Brain microvascular endothelial cell (primary cell): ENCODE data around the gene KCNMB2.
"Not testable (repeated sequence)": the region's sequence is repeated elsewhere in the genome, so short reads cannot be mapped to it uniquely, and the experiment has no call there.

Experiments
- DNase-seq: peaks from one replicate; pipeline ENCODE4 v3.0.0-alpha.2; 2020
- H3K27ac ChIP-seq: fragments of 250-450 bp; sonication (Bioruptor Pico); 2 replicates; pipeline ENCODE4 v1.5.1; 2020; ENCODE audit warnings: mild to moderate bottlenecking, moderate library complexity
- H3K27me3 ChIP-seq: fragments of 250-450 bp; sonication (Bioruptor Pico); replicated peaks from 2 replicates; pipeline ENCODE4 v1.5.1; 2020; ENCODE audit warnings: mild to moderate bottlenecking
- H3K36me3 ChIP-seq: fragments of 250-450 bp; sonication (Bioruptor Pico); replicated peaks from 2 replicates; pipeline ENCODE4 v1.5.1; 2020; ENCODE audit warnings: mild to moderate bottlenecking
- H3K4me3 ChIP-seq: 2 replicates; pipeline ENCODE4 v1.5.1; 2011; ENCODE audit warnings: low read depth, mild to moderate bottlenecking, control low read depth, low read length, moderate library complexity
- in situ Hi-C: cut with HindIII; loops from 2 replicates; pipeline ENCODE4 v1.10.0; 2017; ENCODE audit warnings: low sequenced_read_pairs, low pct_ligation_motif_present
- TF ChIP-seq, protein P1 (sequence below): IDR thresholded peaks from 2 replicates; pipeline ENCODE4 v1.5.1; 2011; ENCODE audit warnings: low read depth, mild to moderate bottlenecking, moderate library complexity, low read length, control low read depth, inconsistent platforms; ENCODE audit errors: missing control alignments

Gene KCNMB2

DNA sequence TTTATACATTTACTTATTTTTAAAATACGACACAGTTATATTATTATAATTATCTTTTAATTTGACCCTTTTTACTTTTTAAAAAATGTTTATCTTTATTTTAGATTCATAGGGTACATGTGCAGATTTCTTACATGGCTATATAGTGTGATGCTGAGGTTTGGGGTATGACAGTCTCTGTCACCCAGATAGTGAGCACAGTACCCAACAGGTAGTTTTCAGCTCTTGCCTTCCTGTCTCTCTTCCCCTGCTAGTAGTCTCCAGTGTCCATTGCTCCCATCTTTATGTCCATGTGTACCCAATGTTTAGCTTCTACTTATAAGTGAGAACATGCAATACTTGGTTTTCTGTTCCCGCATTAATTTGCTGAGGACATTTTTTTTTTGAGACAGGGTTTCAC is 21.8 kb upstream of the KCNMB2 start:
- in situ Hi-C loops = no loop called here
- Histone ChIP-seq H3K27me3 (no peaks in the 10 kb centered on the region), H3K27ac (no peak overlapping the region), H3K4me3 (no peak overlapping the region), H3K36me3 (no peaks in the 10 kb centered on the region)
- DNase-seq = no peak
- TF ChIP-seq, protein P1, sequence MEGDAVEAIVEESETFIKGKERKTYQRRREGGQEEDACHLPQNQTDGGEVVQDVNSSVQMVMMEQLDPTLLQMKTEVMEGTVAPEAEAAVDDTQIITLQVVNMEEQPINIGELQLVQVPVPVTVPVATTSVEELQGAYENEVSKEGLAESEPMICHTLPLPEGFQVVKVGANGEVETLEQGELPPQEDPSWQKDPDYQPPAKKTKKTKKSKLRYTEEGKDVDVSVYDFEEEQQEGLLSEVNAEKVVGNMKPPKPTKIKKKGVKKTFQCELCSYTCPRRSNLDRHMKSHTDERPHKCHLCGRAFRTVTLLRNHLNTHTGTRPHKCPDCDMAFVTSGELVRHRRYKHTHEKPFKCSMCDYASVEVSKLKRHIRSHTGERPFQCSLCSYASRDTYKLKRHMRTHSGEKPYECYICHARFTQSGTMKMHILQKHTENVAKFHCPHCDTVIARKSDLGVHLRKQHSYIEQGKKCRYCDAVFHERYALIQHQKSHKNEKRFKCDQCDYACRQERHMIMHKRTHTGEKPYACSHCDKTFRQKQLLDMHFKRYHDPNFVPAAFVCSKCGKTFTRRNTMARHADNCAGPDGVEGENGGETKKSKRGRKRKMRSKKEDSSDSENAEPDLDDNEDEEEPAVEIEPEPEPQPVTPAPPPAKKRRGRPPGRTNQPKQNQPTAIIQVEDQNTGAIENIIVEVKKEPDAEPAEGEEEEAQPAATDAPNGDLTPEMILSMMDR = no peak

DNA sequence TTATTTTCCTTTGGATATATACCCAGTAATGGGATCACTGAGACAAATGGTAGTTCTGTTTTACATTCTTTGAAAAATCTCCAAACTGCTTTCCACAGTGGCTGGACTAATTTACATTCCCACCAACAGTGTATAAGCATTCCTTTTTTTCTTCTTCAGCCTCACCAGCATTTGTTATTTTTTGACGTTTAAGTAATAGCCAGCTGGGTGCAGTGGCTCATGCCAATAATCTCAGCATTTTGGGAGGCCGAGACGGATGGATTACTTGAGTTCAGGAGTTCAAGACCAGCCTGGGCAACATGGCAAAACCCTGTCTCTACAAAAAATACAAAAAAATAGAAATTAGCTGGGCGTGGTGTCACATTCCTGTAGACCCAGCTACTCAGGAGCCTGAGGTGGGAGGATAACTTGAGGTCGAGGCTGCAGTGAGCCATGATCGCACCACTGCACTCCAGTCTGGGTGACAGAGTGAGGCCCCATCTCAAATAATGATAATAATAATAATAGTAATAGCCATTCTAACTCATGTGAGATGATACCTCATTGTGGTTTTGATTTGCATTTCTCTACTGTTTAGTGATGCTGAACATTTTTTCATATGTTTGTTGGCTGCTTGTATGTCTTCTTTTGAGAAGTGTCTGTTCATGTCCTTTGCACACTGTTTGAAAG is 21.0 kb upstream of the KCNMB2 start:
- in situ Hi-C loops, H3K27me3 ChIP-seq, H3K4me3 ChIP-seq, H3K27ac ChIP-seq, H3K36me3 ChIP-seq, DNase-seq: not testable (repeated sequence)

DNA sequence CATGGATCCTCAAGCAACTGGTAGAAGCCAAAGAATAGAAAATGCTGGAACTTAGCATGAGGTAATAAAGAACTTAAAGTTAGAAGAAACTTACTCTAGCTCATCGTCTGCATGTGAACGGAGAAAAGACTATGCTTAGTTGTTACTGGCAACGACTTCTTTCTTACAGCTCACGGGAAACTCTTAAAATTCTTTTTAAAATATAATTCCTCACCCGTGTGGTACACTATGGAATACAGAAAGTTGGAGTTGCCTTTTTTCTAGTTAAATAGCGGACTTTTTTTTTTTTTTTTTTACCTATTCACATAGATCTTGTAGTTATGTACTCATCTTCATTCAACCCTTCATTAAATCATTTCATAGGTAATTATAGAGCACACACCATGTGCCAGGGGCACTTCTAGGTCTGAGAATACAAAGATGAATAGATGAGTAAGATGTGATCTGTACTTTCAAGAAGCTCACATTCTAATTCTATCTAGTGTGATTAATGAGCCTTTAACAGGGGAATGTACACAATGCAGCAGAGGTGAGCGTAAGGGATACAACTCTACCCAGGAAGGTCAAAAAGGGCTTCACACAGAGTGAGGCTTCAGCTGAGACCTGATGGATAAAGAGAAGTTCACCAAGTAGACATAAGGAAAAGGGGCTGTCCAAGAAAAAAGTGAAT is 18.4 kb upstream of the KCNMB2 start:
- no peak for DNase-seq
- in situ Hi-C loops = no loop called here
- TF ChIP-seq, protein P1 = no peak
- Histone ChIP-seq H3K27me3 (no peaks in the 10 kb centered on the region), H3K36me3 (no peaks in the 10 kb centered on the region), H3K4me3 (no peak overlapping the region), H3K27ac (no peak overlapping the region)

DNA sequence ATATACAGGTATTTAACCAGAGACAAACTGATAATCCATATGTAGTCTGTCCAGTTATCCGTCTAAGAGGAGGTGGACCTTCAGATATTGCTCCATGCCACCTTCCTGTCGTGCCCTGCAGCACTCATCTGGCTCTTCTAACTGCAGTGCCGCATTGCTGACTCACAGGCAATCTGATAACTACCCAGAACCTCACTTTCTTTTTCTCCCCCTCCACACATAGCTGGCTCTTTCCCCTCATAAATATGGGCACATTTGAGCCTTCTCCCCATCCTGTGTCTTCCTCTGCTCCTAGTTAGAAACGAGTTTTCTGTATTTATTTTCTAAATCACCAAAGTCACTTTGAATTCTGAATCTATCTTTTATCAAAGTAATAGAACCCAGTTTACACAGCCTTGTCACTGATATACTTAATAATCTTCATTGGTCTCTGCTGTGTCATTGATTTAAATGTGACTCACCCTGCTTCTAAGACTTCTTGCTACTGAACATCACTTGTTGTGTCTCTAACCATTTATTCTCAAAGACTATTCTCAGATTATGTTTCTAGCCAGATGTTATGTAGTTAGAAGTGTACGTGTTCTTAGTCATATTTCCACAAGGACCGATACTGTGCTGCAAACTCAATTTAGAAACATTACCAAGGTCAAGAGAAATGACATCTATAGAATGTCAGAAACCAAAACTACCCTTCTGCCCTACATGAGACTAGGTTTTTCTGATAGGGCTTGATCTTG is 17.4 kb upstream of the KCNMB2 start:
- peak overlapping the region; percentile 18 for H3K27ac ChIP-seq
- DNase-seq = peak; percentile 29
- H3K27me3 ChIP-seq = no peaks in the 10 kb centered on the region
- H3K36me3 ChIP-seq = no peaks in the 10 kb centered on the region
- H3K4me3 ChIP-seq = no peak overlapping the region
- TF ChIP-seq, protein P1 = no peak
- in situ Hi-C loops = no loop called here

DNA sequence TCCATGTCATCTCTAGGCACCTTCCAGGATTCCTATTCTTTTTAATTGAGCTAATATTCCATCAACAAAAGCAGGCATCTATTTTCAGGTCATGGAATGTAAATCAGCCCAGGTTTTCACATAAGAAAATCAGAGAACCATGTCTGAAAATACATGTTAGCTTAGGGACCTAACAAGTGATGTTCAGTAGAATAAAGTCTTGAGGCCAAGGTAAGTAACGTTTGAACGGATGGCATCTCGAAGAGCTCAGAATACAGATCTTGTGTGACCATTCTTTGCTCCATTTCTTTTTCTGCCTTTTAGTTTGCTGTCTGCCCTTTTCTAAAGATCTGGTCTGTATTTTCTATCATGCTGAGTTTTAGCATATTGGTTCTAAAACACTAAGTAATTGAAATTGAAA is 16.5 kb upstream of the KCNMB2 start:
- no peaks in the 10 kb centered on the region for H3K36me3 ChIP-seq
- in situ Hi-C loops = no loop called here
- H3K4me3 ChIP-seq = no peak overlapping the region
- TF ChIP-seq, protein P1 = no peak
- no peak for DNase-seq
- no peak overlapping the region for H3K27ac ChIP-seq
- no peaks in the 10 kb centered on the region for H3K27me3 ChIP-seq

DNA sequence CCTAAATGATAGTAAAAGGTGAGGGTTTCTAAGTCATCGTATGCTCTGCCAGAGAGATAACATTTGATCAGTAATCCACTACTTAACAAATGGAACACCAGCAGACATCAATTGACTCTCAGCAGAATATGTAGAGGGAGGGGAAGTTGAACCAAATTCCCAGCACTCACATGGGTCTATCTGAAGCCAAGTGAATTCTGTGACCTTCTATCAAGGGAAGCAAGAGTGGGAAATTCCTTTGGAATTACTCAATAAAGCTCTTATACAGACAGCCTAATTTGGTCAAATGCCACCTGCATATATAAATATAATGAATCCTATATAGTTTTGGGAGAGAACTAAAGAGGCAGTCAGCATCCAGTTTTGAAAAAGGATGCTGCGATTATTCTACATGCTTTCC is 15.8 kb upstream of the KCNMB2 start:
- Histone ChIP-seq H3K27ac (no peak overlapping the region), H3K36me3 (no peaks in the 10 kb centered on the region), H3K4me3 (no peak overlapping the region), H3K27me3 (no peaks in the 10 kb centered on the region)
- in situ Hi-C loops = no loop called here
- no peak for DNase-seq
- TF ChIP-seq, protein P1 = no peak
